HepG2 (cell line): ENCODE measurements around the gene ABHD17A. TPM values are rescaled to one million over a fixed set of nuclear protein-coding genes. Genes with fewer than 3 reads are reported as not detected.

Experiments
- ATAC-seq: fragments of 200-7000 bp; cut with Tn5 transposase; 3 replicates; pipeline ENCODE4 v1.9.1; 2020; ENCODE audit warnings: mild to moderate bottlenecking, moderate library complexity
- BruUV-seq: library from RNA; stranded (reverse); fragments of 400-500 nt; replicated peaks from 2 replicates; lab custom pipeline; 2021; lab: Mats Ljungman, UMichigan
- CTCF ChIA-PET: fragments of 300-600 bp; formaldehyde crosslinking; extraction: SDS; loops from one replicate; lab custom pipeline; 2021; ENCODE audit warnings: low total read pairs, inconsistent platforms, low intra/inter-chr PET ratio; lab: Yijun Ruan, JAX
- POLR2A ChIA-PET: fragments of 350-600 bp; sonication (Branson Sonifier 250); formaldehyde crosslinking; loops from one replicate; lab custom pipeline; 2020; ENCODE audit warnings: antibody characterized with exemption, inconsistent platforms; lab: Yijun Ruan, JAX
- DNase-seq: peaks from one replicate; pipeline ENCODE4 v3.0.0-alpha.2; 2015; ENCODE audit warnings: low spot score
- FAIRE-seq: peaks from 3 replicates; lab custom pipeline; 2011; peaks lifted over from hg19 to GRCh38; lab: Jason Lieb, UNC
- H2AFZ ChIP-seq: one replicate; pipeline ENCODE4 v1.6.1; 2011; ENCODE audit warnings: low read length, inconsistent platforms
- H3K27ac ChIP-seq: fragments of 300-600 bp; 3 replicates; pipeline ENCODE4 v1.8.0; 2011; ENCODE audit warnings: mixed run types, mild to moderate bottlenecking, mixed read lengths, low read length, inconsistent platforms; ENCODE audit not compliant: insufficient read depth; ENCODE audit errors: extremely low read length
- H3K27me3 ChIP-seq, 2 experiments: fragments of 200-600 bp in 1 of 2; 2 replicates in 1 of 2; 3 replicates in 1 of 2; pipeline versions ENCODE4 v1.6.0 to v1.8.0; 2011; ENCODE audit warnings: low read length in 2 of 2, mild to moderate bottlenecking in 2 of 2, moderate library complexity in 2 of 2, inconsistent platforms in 1 of 2; ENCODE audit not compliant: insufficient read depth in 2 of 2, control insufficient read depth in 1 of 2
- H3K36me3 ChIP-seq, 2 experiments: fragments of 200-600 bp in 1 of 2; replicated peaks in 1 of 2; 2 replicates in 1 of 2; 3 replicates in 1 of 2; pipeline versions ENCODE4 v1.5.1 to v1.8.0; 2011; ENCODE audit warnings: low read length in 2 of 2, inconsistent platforms in 1 of 2; ENCODE audit not compliant: insufficient read depth in 2 of 2, control insufficient read depth in 1 of 2
- H3K4me1 ChIP-seq: 2 replicates; pipeline ENCODE4 v1.5.1; 2012; ENCODE audit warnings: low read length, inconsistent platforms; ENCODE audit not compliant: insufficient read depth
- H3K4me2 ChIP-seq: 2 replicates; pipeline ENCODE4 v1.6.0; 2011; ENCODE audit warnings: low read depth, low read length, inconsistent platforms
- H3K4me3 ChIP-seq, 3 experiments: fragments of 200-600 bp in 1 of 3; sonication (generic), shearing (Covaris generic) in 1 of 3; replicated peaks in 1 of 3; 2 replicates each; pipeline ENCODE4 v1.5.1; 2011 to 2016; ENCODE audit warnings: low read length in 3 of 3, inconsistent platforms in 2 of 3, low read depth in 2 of 3, mild to moderate bottlenecking in 2 of 3, control low read depth in 1 of 3, mixed read lengths in 1 of 3; ENCODE audit not compliant: insufficient read depth in 1 of 3
- H3K79me2 ChIP-seq: one replicate; pipeline ENCODE4 v1.6.1; 2011; ENCODE audit warnings: low read length, inconsistent platforms; ENCODE audit not compliant: insufficient read depth
- H3K9ac ChIP-seq: 2 replicates; pipeline ENCODE4 v1.6.0; 2011; ENCODE audit warnings: mild to moderate bottlenecking, low read depth, low read length, inconsistent platforms; ENCODE audit not compliant: insufficient read depth
- H3K9me3 ChIP-seq: 2 replicates; pipeline ENCODE4 v1.5.1; 2012; ENCODE audit warnings: mild to moderate bottlenecking, low read length
- H4K20me1 ChIP-seq: 2 replicates; pipeline ENCODE4 v1.6.0; 2011; ENCODE audit warnings: inconsistent platforms, mild to moderate bottlenecking, low read length, moderate library complexity; ENCODE audit not compliant: insufficient read depth
- DNMT3B ChIP-seq: conservative IDR thresholded peaks from 2 replicates; pipeline ENCODE4 v1.6.1; 2016; ENCODE audit warnings: missing biosample characterization, control low read depth
- FOXJ3 ChIP-seq: sonication (generic); formaldehyde crosslinking; IDR thresholded peaks from 2 replicates; pipeline ENCODE4 v1.4.0; 2020; ENCODE audit warnings: missing genetic modification reagents, mild to moderate bottlenecking, borderline replicate concordance
- HDAC2 ChIP-seq: sonication (generic); formaldehyde crosslinking; IDR thresholded peaks from 2 replicates; pipeline ENCODE4 v1.4.0; 2020; ENCODE audit warnings: missing genetic modification reagents
- MLLT10 ChIP-seq: sonication (generic); formaldehyde crosslinking; IDR thresholded peaks from 2 replicates; pipeline ENCODE4 v1.4.0; 2020; ENCODE audit warnings: missing genetic modification reagents
- ZEB1 ChIP-seq: IDR thresholded peaks from 2 replicates; pipeline ENCODE4 v1.6.1; 2012; ENCODE audit warnings: mild to moderate bottlenecking, low read depth, inconsistent platforms; ENCODE audit not compliant: insufficient replicate concordance
- ZNF101 ChIP-seq: sonication (generic); formaldehyde crosslinking; IDR thresholded peaks from 2 replicates; pipeline ENCODE4 v1.4.0; 2020; ENCODE audit warnings: mild to moderate bottlenecking, low read depth, missing genetic modification reagents, borderline replicate concordance
- ZNF160 ChIP-seq: sonication (generic); formaldehyde crosslinking; IDR thresholded peaks from 2 replicates; pipeline ENCODE4 v1.8.0; 2022; ENCODE audit warnings: mild to moderate bottlenecking, inconsistent platforms, missing genetic modification reagents
- WGBS: methylation state at CpG from one replicate; pipeline ENCODE4 v1.1.6; 2017; ENCODE audit warnings: low lambda C conversion rate; 5-methylcytosine and 5-hydroxymethylcytosine counted together
- in situ Hi-C: cut with HindIII; loops from 2 replicates; pipeline ENCODE4 v1.10.0; 2017; ENCODE audit warnings: low pct_unique_long_range_greater_than_20kb; ENCODE audit not compliant: extremely low pct_ligation_motif_present
- intact Hi-C: fragments of 100-400 bp; cut with micrococcal nuclease; formaldehyde crosslinking; loops from one replicate; pipeline ENCODE4 v1.10.0; 2022; ENCODE audit not compliant: unreplicated experiment
- polyA plus RNA-seq, 8 experiments: library from polyadenylated mRNA; depleted of rRNA in 3 of 8; stranded (reverse) in 7 of 8; unstranded in 1 of 8; fragments of >200 nt; fragmentation: Illumina TruSeq in 4 of 8; extraction: Trizol in 4 of 8; gene quantifications; 2 replicates each; pipeline versions ENCODE4 v1.2.1 to v1.2.3, GENCODE V29; 2011 to 2016; ENCODE audit warnings: low read depth in 4 of 8, missing spikeins in 1 of 8, mixed read lengths in 1 of 8; ENCODE audit not compliant: insufficient read depth in 1 of 8
- total RNA-seq, 5 experiments: library from RNA; depleted of rRNA; stranded (reverse); fragments of >200 nt; fragmentation: Illumina TruSeq; extraction: Trizol; gene quantifications; 2 replicates each; pipeline ENCODE4 v1.2.3, GENCODE V29; 2016; ENCODE audit warnings: low read depth in 1 of 5
- TF ChIP-seq, protein P1 (sequence below): sonication (generic); formaldehyde crosslinking; IDR thresholded peaks from 2 replicates; pipeline ENCODE4 v1.4.0; 2020; ENCODE audit warnings: missing genetic modification reagents
- TF ChIP-seq, protein P2 (sequence below): sonication (generic); formaldehyde crosslinking; conservative IDR thresholded peaks from 2 replicates; pipeline ENCODE4 v1.4.0; 2020; ENCODE audit warnings: missing genetic modification reagents

ABHD17A gene
- total and polyA plus RNA-seq, 2 of the 13 experiments (the other 11 are each of a cell fraction or from before 2014, with no cell fraction given): 27.7 to 40.8 TPM

DNA sequence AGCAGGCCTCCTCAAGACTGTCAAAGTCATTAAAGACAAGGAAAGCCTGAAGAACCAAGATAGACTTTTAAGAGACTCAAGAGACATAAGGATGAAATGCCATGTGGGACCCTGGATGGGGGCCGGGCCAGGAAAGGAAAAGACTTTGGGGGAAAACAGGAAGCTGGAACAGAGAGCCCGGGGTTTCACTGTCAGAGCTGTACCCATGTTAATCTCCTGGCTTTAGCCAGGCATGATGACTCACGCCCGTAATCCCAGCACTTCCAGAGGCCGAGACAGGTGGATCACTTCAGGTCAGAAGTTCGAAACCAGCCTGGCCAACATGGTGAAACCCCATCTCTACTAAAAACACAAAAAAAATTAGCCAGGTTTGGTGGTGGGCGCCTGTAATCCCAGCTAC, 16.3 kb downstream of the ABHD17A start:
- intact Hi-C loops (no loop called here), in situ Hi-C loops (no loop called here)
- BruUV-seq: no TSS peak
- H3K9ac ChIP-seq: no peak overlapping the region
- WGBS: 96% methylated on average over 7 of the region's 7 CpGs
- FAIRE-seq (no peak), DNase-seq (no peak), ATAC-seq (no peak)
- POLR2A ChIA-PET: no interaction called here
- no peaks in the 10 kb centered on the region for H3K27me3 ChIP-seq
- no peak overlapping the region for H2AFZ ChIP-seq
- H3K36me3 ChIP-seq: peaks cover 0 to 2% of the 10 kb centered on the region in 2 experiments; a peak in 2 of 5 replicates
- CTCF ChIA-PET: no interaction called here
- H3K4me2 ChIP-seq: no peak overlapping the region
- H3K9me3 ChIP-seq: no peaks in the 10 kb centered on the region
- H3K27ac ChIP-seq: no peak overlapping the region
- no peak overlapping the region for H3K4me3 ChIP-seq
- no peak for TF ChIP-seq HDAC2
- no peak for TF ChIP-seq ZNF101
- TF ChIP-seq, protein P1, sequence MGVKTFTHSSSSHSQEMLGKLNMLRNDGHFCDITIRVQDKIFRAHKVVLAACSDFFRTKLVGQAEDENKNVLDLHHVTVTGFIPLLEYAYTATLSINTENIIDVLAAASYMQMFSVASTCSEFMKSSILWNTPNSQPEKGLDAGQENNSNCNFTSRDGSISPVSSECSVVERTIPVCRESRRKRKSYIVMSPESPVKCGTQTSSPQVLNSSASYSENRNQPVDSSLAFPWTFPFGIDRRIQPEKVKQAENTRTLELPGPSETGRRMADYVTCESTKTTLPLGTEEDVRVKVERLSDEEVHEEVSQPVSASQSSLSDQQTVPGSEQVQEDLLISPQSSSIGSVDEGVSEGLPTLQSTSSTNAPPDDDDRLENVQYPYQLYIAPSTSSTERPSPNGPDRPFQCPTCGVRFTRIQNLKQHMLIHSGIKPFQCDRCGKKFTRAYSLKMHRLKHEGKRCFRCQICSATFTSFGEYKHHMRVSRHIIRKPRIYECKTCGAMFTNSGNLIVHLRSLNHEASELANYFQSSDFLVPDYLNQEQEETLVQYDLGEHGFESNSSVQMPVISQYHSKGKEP (CRISPR knock-in tag): no peak
- TF ChIP-seq ZNF160 (CRISPR knock-in tag): no peak
- no peak for TF ChIP-seq FOXJ3 (CRISPR knock-in tag)
- no peak for TF ChIP-seq MLLT10 (CRISPR knock-in tag)
- no peak for TF ChIP-seq ZEB1
- no peak for TF ChIP-seq DNMT3B (CRISPR knock-in tag)
- TF ChIP-seq, protein P2, sequence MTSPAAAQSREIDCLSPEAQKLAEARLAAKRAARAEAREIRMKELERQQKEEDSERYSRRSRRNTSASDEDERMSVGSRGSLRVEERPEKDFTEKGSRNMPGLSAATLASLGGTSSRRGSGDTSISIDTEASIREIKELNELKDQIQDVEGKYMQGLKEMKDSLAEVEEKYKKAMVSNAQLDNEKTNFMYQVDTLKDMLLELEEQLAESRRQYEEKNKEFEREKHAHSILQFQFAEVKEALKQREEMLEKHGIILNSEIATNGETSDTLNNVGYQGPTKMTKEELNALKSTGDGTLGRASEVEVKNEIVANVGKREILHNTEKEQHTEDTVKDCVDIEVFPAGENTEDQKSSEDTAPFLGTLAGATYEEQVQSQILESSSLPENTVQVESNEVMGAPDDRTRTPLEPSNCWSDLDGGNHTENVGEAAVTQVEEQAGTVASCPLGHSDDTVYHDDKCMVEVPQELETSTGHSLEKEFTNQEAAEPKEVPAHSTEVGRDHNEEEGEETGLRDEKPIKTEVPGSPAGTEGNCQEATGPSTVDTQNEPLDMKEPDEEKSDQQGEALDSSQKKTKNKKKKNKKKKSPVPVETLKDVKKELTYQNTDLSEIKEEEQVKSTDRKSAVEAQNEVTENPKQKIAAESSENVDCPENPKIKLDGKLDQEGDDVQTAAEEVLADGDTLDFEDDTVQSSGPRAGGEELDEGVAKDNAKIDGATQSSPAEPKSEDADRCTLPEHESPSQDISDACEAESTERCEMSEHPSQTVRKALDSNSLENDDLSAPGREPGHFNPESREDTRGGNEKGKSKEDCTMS (CRISPR knock-in tag): no peak
- TF ChIP-seq, all 625 proteins: peak for 0
- peaks cover 13% of the 10 kb centered on the region for H3K79me2 ChIP-seq
- H3K4me1 ChIP-seq: peaks cover 88% of the 10 kb centered on the region
- no peaks in the 10 kb centered on the region for H4K20me1 ChIP-seq
